ENCODE data around the gene CTNND2. TPM values are rescaled to one million over a fixed set of nuclear protein-coding genes. Genes with fewer than 3 reads are reported as not detected.
A peak's percentile ranks its signal among the peaks of the same experiment; 100 is the strongest.

CTNND2 gene
- total RNA-seq, 1 experiment from 2014 or later, result 1.6 TPM

- DNase-seq (ENCODE audit: low spot score), result no peak
Observed at GRCh38 chr5:10988622-10989021, 915.6 kb downstream of the CTNND2 start.

DNA sequence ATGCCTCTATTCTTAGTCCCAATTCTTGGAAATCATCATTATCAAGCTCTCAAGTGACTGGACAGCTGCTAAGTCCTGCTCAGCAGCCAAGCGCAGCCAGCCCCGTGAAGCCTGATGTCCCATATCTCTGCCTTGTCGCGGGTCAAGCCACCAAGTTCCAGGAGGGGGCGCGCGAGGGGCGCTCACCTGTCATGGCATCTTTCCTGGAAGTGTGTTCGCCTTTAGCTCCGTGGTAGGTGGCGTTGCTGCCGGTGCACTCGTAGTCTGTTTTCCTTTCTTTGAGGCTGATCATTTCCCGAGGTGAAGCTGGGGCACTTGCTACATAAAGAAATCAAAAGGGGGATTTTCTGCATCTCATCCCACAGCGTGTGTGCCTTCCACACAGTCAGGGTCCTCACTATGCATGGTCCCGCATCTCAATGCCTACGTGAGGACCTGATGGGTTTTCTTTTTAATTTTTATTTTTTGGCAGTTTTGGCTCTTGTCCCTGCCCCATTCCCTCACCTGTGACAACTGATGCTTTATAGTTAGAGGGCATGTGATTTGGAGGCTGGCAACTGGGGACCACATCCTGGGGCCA, 916.2 kb downstream of the CTNND2 start:
- DNase-seq (ENCODE audit: low spot score), result peak; percentile 55

DNA sequence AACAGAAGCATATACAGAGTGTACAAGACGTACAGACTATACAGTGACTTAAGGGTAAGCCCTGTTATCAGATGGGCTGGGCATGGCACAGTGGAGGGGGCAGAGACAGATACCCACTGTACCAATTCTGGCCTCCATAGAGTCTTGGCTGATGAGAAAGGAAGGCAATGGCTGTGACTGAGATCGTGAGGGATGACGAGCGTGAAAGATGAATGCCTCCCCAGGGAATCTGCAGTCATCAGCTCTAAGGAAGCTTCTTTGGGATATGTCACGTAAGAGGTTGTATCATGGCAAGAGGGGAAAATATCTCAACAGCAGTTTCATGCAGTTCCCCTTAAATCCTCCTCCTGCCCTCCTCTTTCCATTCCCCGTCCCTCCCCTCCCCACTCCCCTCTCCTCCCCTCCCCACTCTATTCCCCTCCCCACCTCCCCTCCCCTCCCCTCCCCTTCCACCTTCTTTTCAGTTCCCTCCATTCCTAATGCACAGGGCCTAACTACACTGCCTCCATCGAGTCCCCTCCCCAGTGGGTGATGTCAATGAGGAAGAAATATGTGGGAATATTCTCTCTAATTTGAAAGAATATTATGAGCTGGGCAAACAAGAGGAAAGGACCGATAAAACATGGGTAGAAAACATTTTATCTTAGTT, 916.8 kb downstream of the CTNND2 start:
- no peak for DNase-seq (ENCODE audit: low spot score)

- no peak for DNase-seq (ENCODE audit: low spot score)
Observed at GRCh38 chr5:10985721-10986110, 918.5 kb downstream of the CTNND2 start.

DNA sequence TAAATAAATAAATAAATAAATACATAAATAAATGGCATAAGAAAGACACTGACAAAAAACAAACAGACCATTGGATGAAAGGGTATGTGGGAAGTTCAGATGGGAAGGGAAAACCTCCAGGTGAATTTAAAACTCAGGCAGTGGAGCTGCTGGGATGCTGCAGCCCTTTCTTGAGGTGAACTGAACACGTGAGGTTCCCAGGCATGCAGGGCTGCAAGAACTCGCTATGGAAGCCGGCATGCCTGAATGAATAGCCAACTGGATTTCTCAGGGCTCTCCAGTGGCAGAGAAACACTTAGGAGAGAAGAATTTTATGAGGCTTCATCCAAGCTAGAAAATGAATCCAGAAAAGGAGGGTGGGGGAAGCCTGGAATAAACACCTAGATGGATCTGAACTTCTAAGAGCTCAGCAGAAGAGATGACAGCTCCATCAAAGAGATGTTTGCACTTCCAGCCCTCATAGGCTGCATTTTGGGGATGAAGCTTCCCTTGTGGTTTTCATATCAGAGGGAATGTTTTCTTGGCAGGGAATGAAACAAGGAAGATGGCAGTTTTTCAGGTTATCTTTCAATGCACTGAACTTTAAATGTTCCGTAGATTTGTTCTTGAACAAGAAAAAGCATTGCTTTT, 919.0 kb downstream of the CTNND2 start:
- no peak for DNase-seq (ENCODE audit: low spot score)

DNA sequence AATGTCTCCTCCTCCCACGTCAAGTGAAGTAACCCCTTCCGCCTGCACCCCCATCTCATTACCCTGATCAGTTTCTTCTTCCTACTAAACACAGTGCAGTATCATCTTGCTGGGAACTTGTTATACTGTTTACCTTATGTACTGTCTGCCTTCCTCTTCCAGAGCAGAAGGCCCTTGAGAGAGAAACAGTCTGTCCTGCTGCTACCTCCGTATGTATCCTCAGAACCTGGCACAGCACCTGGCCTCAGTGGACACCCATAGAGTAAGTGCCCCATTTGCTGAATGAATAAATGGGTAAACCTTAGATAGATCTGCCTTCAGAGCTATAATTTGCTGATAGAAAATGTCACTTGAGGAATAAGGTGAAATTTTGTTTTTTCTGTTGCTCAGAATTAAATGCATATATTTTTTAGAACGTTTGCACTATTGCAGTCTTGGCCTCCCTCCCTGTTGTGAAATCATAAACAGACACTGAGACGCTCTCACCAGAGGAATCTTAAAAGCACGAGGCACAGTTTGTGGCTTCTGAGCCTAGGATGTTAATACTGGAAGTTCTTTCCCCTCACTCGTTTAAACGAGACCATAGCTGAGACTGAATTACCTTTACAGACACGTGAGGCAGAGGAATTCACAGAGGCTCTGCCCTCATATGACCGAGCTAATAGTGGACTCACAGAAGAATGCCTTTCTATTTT, 920.1 kb downstream of the CTNND2 start:
- DNase-seq (ENCODE audit: low spot score), result no peak

DNA sequence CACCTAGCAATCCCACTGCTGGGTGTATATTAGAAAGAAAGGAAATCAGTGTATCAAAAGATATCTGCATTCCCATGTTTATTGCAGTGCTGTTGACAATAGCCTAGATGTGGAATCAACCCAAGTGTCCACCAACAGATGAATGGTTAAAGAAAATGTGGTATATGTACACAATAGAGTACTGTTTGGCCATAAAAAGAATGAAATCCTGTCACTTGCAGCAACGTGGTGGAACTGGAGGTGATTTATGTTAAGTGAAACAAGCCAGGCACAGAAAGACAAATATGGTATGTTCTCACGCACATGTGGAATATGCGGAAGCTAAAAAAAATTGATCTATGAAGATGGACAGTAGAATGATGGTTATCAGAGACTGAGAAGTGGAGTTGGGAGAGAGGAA, 921.6 kb downstream of the CTNND2 start:
- DNase-seq (ENCODE audit: low spot score), result no peak

DNA sequence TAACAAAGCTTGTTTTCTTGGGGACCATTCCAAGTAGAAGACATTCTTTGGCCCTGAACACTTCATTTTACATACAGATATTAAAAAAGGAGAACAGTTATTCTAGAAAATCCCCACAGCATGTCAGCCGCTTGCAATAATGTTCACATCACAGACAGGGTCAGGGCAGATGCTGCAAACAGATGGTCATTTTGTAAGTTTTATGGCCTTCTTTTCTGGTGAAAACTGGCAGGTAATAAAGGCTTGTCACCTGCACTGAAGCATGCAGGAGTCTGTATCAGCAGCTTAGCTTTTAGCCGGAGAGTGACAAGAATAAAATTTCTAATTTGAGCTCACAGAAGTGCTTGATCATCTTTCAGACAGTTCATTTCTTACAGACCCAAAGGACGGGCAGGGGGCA, 922.3 kb downstream of the CTNND2 start:
- no peak for DNase-seq (ENCODE audit: low spot score)

DNA sequence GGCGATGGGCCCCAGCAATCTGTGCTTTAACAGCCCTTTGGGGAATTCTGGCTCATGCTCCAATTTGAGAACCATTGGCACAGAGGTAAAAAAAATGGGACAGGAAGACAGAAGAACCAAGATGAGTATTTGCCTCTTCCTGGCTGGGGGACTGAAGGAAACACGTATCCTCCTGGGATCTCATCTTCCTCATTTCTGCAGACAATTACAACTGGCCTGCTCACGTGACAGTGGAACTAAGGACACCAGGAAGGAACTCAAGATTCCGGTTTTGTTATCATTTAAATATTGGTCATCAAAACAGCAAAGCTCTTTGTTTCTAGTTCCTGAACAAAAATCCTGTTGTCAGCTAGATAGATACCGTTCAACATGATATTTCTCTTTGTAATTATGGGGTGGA, 927.2 kb downstream of the CTNND2 start:
- DNase-seq (ENCODE audit: low spot score), result no peak

DNA sequence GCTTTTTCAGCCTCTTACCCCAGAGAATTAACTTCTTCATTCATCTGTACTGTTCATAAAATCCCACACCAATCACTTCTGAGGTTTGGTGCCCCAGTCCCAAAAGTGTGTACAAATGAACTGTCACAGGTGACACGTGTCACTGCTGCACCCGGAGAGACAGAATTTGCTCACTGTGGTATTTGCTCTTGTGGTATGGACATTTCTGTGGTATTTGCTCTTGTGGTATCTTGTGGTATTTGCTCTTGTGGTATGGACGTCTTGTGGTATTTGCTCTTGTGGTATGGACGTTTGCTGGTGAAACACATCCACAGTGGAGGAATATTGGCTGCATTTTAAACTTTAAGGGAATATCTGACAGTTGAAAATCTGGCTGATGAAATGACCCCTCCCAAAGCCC, 928.3 kb downstream of the CTNND2 start:
- DNase-seq (ENCODE audit: low spot score), result peak; percentile 56

GRCh38 chr5:10974850-10975249, 929.4 kb downstream of the CTNND2 start:
- no peak for DNase-seq (ENCODE audit: low spot score)

- DNase-seq (ENCODE audit: low spot score), result no peak
Observed at GRCh38 chr5:10973316-10973715, 930.9 kb downstream of the CTNND2 start.

DNA sequence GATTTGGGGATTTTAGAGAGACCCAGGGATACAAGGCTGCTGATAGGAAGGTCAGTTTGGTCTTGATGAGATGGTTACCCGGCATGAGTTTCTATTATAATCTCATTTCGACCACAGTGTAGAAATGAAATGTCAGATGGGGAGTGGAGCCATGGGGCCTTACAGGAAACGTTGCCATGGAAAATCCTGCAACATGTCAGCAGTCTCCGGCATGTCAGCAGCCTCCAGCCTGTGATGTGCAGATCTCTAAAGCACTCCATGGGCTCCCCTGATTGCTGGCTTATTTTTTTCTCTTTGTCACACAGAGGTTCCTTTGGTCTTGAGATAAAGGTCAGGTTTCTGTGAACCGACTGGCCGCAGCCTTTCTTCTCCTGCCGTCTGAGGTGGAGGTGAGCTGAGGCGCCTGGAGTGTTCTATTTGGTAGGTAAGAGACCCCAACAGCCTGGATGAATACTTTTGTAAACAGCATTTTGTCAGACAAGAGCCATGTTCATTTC, 934.5 kb downstream of the CTNND2 start:
- DNase-seq (ENCODE audit: low spot score), result no peak

DNA sequence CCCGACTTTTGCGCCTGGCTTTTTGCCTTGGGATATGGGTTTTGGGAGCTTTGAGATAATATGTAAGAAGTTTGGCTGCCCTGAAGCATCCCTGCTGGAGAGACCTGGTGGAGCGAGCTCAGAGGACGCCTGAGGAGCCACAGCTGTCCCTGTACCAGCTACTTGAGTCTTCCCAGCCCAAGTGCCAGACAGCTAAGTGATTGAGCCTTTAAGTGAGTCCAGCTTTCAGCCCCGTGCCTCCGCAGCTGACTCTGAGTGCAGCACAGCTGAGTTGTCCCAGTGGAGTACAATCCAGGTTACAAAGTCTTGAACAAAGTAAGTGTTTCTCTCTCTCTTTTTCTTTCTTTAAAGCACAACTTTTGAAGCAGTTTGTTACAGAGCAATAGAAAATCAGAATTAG, 939.4 kb downstream of the CTNND2 start:
- DNase-seq (ENCODE audit: low spot score), result no peak

- no peak for DNase-seq (ENCODE audit: low spot score)
Observed at GRCh38 chr5:10958728-10959127, 945.5 kb downstream of the CTNND2 start.

GRCh38 chr5:10949856-10950630, 954.2 kb downstream of the CTNND2 start:
- DNase-seq (ENCODE audit: low spot score), result no peak

- DNase-seq (ENCODE audit: low spot score), result no peak
Observed at GRCh38 chr5:10946050-10946449, 958.2 kb downstream of the CTNND2 start.

- DNase-seq (ENCODE audit: low spot score), result no peak
Observed at GRCh38 chr5:10941900-10942299, 962.3 kb downstream of the CTNND2 start.

GRCh38 chr5:10936081-10936855, 968.0 kb downstream of the CTNND2 start:
- DNase-seq (ENCODE audit: low spot score), result no peak

- no peak for DNase-seq (ENCODE audit: low spot score)
Observed at GRCh38 chr5:10935536-10935935, 968.7 kb downstream of the CTNND2 start.

DNA sequence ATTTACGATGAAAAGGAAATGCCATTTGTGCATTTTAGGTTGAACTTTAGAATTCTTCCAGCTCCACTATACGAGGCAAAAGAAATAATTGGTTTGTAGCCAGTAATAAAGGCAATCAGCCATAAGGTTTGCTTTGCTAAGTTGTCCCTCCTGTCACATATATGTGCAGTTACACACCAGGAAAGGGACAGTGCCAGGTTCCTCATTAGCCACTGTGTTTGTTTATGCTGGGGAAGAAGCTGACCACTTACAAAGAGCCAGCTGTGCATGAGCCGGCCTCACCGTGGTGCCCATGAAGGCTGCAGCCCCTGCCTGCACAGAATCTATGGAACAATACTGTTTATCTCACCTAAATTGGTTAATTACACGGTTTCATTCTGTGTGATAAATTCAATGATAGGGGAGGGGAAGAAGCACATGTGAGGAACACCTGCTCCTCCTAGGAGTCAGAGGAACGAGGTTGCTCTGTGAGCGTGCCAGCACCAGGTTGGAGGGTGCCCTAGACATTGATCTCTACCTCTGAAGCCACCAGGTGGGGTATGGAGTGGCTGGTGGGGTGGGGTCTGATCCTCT, 969.4 kb downstream of the CTNND2 start:
- DNase-seq (ENCODE audit: low spot score), result no peak

All from H4 (cell line).